ENCODE measurements around the gene KLHDC3.

The KLHDC3 gene

GRCh38 chr6:43059168-43060033 lies 45.4 kb downstream of the KLHDC3 start, which contains the start of the genes KLC4 and MRPL2:
Gene KLC4 (plus strand): TSS chr6:43059631. CDS start chr6:43061336, 1,705 bp downstream.
Gene MRPL2 (minus strand): TSS chr6:43059434. CDS start chr6:43059381, 53 bp downstream.
- TF ChIP-seq, protein P1, sequence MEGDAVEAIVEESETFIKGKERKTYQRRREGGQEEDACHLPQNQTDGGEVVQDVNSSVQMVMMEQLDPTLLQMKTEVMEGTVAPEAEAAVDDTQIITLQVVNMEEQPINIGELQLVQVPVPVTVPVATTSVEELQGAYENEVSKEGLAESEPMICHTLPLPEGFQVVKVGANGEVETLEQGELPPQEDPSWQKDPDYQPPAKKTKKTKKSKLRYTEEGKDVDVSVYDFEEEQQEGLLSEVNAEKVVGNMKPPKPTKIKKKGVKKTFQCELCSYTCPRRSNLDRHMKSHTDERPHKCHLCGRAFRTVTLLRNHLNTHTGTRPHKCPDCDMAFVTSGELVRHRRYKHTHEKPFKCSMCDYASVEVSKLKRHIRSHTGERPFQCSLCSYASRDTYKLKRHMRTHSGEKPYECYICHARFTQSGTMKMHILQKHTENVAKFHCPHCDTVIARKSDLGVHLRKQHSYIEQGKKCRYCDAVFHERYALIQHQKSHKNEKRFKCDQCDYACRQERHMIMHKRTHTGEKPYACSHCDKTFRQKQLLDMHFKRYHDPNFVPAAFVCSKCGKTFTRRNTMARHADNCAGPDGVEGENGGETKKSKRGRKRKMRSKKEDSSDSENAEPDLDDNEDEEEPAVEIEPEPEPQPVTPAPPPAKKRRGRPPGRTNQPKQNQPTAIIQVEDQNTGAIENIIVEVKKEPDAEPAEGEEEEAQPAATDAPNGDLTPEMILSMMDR (conservative IDR thresholded peaks at IDR 0.05; ENCODE audit: control insufficient read depth, insufficient read depth, low read depth, low read length), result no peak
- peak; percentile 98 for DNase-seq (ENCODE audit: low read depth)
- peak within 1 kb of the TSS; percentile 67 for H3K4me3 ChIP-seq (ENCODE audit: control insufficient read depth, low read depth, low read length)

DNA sequence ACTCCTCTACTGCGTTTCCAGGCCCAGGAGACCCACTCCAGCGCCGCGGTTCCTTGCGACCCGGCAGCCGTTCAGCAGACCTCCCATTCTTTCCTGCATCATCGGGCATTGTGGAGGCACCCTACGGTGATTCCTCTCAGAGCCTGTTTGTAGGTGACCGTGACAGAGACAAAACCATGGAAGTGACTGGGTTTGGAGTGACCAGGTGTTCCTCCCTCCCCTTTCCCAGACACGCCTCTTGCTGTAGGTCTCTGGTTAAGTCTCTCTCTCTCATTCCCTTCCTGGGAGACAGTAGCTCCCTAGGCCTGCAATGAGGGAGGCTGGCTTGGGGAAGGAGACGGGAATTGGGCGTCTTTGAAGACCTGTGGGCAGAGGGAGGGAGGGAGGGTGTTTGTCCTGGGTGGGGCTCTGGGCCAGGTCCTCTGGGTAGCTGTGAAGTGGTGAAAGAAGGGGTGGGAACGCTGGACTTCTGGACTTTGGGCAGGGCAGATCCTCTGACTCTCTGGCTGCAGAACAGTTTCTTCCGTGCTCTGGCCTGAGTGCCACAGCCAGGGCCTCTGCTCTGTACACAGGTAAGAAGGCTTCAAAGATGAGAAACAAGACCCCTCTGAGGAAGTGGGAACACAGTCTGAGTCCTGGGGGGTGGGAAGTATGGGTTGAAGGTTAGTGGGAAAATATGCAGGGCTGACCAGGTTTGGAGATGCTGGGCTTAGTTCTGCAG lies 46.1 kb downstream of the KLHDC3 start:
- TF ChIP-seq, protein P1 (conservative IDR thresholded peaks at IDR 0.05; ENCODE audit: control insufficient read depth, insufficient read depth, low read depth, low read length), result no peak
- H3K4me3 ChIP-seq (ENCODE audit: control insufficient read depth, low read depth, low read length), result peak overlapping the region; percentile 67
- DNase-seq (ENCODE audit: low read depth), result no peak

- no peak overlapping the region for H3K4me3 ChIP-seq (ENCODE audit: control insufficient read depth, low read depth, low read length)
- TF ChIP-seq, protein P1 (conservative IDR thresholded peaks at IDR 0.05; ENCODE audit: control insufficient read depth, insufficient read depth, low read depth, low read length), result no peak
Observed at GRCh38 chr6:43060755-43061633, 46.9 kb downstream of the KLHDC3 start.

DNA sequence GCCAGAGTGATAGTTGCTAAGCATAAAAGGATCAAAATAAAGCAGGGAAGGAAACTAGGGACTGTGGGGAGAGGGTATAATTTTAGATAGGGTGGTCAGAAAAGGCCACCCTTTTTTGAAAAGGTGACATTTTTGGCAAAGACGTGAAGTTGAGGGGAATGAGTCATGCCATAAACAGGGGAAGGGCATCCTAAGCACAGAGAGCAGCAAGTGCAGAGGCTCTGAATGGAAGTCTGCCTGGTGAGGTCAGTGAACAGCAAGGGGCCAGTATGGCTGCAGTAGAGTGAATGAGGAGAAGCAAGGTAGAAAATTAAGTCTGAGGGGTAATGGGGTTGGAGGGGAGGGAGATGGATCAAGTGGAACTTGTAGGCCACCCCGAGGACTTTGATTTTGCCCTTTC lies 47.8 kb downstream of the KLHDC3 start:
- no peak overlapping the region for H3K4me3 ChIP-seq (ENCODE audit: control insufficient read depth, low read depth, low read length)
- TF ChIP-seq, protein P1 (conservative IDR thresholded peaks at IDR 0.05; ENCODE audit: control insufficient read depth, insufficient read depth, low read depth, low read length), result no peak
- DNase-seq (ENCODE audit: low read depth), result no peak

More at GRCh38 chr6:43060755-43061633, 46.9 kb downstream of the KLHDC3 start:
- no peak for DNase-seq (ENCODE audit: low read depth)

GRCh38 chr6:43062818-43063217 lies 48.8 kb downstream of the KLHDC3 start:
- DNase-seq (ENCODE audit: low read depth), result no peak
- TF ChIP-seq, protein P1 (conservative IDR thresholded peaks at IDR 0.05; ENCODE audit: control insufficient read depth, insufficient read depth, low read depth, low read length), result no peak
- H3K4me3 ChIP-seq (ENCODE audit: control insufficient read depth, low read depth, low read length), result no peak overlapping the region
